GM19035 (cell line): ENCODE measurements around the gene TSPAN18.

Experiments used
- ATAC-seq: cut with Tn5 transposase; IDR thresholded peaks from one replicate; pipeline ENCODE4 v1.9.1; 2021; ENCODE audit not compliant: unreplicated experiment

TSPAN18 gene

GRCh38 chr11:44736791-44737190 lies 10.0 kb downstream of the TSPAN18 start:
- no peak for ATAC-seq

- ATAC-seq: no peak
Observed at GRCh38 chr11:44737245-44738085, 10.7 kb downstream of the TSPAN18 start.

DNA sequence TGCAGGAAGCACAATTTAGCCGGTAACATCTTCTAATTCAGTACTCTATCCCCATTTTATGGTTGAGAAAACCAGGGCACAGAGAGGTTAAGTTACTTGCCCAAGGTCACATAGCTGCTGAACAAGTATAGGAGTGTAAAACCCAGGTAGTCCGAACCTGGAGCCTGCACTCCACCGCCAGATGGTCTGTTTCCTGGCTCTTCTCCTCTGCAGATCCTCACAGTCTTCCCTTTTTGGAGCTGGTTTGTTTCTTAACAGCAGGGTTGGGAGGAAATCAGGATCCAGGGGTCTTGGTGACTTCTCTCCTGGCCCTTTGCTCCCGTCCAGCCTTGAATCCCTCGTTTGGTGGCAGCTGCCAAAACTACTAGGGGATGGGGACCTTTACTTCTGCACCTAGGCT lies 12.0 kb downstream of the TSPAN18 start:
- ATAC-seq: no peak

GRCh38 chr11:44740967-44741366 lies 14.2 kb downstream of the TSPAN18 start:
- ATAC-seq: no peak

DNA sequence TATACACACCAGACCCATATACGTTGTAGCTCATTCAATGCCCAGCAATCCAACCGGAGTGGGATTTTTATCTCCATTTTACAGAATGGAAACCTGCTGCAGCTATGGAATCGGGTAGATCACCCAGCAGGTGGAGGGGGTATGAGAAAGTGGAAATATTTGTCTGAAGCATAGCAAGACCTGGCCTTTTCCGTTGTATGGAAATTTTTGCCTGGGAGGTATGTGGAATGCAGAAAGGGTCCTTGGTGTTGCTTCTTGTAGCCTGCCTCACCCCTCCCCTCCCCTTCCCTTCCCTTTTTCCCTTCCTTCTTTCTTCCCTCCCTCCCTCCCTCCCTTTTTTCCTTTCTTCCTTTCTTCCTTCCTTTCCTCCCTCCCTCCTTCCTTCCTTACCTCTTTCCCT lies 15.2 kb downstream of the TSPAN18 start:
- no peak for ATAC-seq

- ATAC-seq: no peak
Observed at GRCh38 chr11:44742508-44743246, 15.9 kb downstream of the TSPAN18 start.

DNA sequence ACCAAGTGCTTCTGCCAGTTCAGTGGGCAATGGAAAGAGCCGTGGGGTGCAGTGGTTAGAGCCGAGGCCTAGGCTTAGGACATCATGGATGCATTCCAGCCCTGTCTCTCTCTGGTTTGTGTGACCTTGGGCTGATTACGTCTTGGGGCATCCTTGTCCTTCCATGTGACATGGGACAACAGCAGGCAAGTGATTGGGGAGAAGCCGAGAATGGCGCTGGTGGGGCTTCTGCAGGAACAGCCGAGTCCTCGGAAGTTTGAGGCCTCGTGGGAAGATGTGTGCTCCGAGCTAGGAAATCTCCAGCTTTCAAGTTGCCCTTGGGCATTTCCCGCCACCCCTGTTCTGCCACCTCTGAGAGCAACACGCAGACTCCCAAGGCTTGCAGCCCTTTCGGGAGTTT lies 16.6 kb downstream of the TSPAN18 start:
- ATAC-seq: no peak

- ATAC-seq: no peak
Observed at GRCh38 chr11:44743959-44744557, 17.3 kb downstream of the TSPAN18 start.

- no peak for ATAC-seq
Observed at GRCh38 chr11:44746894-44747293, 20.1 kb downstream of the TSPAN18 start.

GRCh38 chr11:44747316-44747715 lies 20.6 kb downstream of the TSPAN18 start:
- ATAC-seq: no peak

GRCh38 chr11:44747836-44748235 lies 21.1 kb downstream of the TSPAN18 start:
- no peak for ATAC-seq

- ATAC-seq: no peak
Observed at GRCh38 chr11:44748606-44749005, 21.8 kb downstream of the TSPAN18 start.

- ATAC-seq: no peak
Observed at GRCh38 chr11:44749189-44749588, 22.4 kb downstream of the TSPAN18 start.

DNA sequence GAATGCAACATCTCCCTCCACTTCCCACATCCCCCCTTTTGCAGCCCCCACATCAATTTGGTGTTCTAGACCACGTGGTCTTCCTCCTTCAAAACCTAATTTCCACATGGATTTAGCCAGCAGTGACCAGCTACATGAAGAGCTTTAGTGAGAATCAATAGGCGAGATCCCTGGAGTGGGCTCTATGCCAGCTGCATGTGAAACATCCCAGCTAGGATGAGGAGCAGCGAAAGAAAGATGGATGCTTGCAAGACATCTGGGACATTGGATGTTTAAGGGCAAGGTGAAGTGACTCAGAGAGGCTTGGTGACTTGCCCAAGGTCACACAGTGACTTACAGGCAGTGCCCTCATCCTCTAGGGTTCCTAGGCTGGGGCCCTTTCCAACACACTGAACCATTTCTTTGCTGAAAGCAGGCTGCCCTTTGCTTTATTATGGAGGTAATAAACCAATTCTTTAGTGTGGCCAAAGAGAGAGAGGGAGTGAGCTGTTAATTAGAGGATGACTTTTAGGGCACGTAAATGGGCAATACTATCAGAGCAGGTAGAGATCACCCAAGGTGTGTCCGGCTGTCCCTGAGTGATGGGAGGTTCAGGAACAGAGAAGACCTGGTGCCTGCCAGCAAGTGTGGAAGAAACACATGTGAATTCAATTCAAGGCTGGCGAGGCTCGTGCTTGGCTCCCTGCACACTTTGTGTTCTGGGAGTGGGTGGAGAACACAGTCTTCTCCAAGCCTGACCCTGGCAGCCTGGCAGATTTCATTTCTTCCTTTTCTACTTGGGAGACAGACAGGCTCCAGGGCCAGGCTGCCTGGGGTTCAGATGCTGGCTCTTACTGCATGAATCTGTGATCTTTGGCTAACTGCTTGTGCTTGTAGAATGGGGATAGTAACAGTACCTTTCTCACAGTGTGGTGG lies 24.0 kb downstream of the TSPAN18 start:
- no peak for ATAC-seq

GRCh38 chr11:44752300-44752699 lies 25.5 kb downstream of the TSPAN18 start:
- no peak for ATAC-seq

GRCh38 chr11:44752713-44753112 lies 26.0 kb downstream of the TSPAN18 start:
- no peak for ATAC-seq

GRCh38 chr11:44753961-44754645 lies 27.3 kb downstream of the TSPAN18 start:
- no peak for ATAC-seq

GRCh38 chr11:44754876-44755555 lies 28.3 kb downstream of the TSPAN18 start:
- no peak for ATAC-seq
